ENCODE data around the gene MME.

DNA sequence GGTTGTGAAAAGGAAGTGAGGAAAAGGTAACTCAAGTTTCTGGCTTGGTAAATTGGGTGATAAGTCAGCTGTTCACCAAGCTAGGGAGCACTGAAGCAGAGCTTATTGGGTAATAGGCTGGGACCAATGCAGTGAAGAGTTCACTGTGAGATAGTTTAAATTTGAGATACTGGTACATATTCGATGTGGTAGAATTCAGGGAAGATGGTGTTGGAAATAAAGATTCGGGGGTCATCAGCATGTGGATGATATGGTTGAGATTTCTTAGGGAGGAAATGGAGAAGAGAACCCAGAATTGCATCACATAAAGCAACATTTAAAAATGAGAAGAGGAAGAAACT, 16.9 kb downstream of the MME start:
- TF ChIP-seq, protein P1, sequence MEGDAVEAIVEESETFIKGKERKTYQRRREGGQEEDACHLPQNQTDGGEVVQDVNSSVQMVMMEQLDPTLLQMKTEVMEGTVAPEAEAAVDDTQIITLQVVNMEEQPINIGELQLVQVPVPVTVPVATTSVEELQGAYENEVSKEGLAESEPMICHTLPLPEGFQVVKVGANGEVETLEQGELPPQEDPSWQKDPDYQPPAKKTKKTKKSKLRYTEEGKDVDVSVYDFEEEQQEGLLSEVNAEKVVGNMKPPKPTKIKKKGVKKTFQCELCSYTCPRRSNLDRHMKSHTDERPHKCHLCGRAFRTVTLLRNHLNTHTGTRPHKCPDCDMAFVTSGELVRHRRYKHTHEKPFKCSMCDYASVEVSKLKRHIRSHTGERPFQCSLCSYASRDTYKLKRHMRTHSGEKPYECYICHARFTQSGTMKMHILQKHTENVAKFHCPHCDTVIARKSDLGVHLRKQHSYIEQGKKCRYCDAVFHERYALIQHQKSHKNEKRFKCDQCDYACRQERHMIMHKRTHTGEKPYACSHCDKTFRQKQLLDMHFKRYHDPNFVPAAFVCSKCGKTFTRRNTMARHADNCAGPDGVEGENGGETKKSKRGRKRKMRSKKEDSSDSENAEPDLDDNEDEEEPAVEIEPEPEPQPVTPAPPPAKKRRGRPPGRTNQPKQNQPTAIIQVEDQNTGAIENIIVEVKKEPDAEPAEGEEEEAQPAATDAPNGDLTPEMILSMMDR (IDR thresholded peaks at IDR 0.05) = no peak
- TF ChIP-seq POLR2A (IDR thresholded peaks at IDR 0.05) = no peak

Measured in uterus (tissue), 2 donors.